ENCODE measurements around the gene DCAF16.

DCAF16 gene

GRCh38 chr4:17781300-17782287 is 29.0 kb downstream of the DCAF16 start, which contains the start of gene FAM184B:
Gene FAM184B, minus strand, starts transcription at chr4:17781621. Its CDS starts 322 bp downstream, at chr4:17781299.
- H3K27ac ChIP-seq (ENCODE audit: low read depth, low read length) = no peak within 1 kb of the TSS
- H3K9me3 ChIP-seq (ENCODE audit: low read length) = no peaks in the 10 kb centered on the region
- H3K4me3 ChIP-seq (ENCODE audit: low read depth in 1 of 2, low read length in 2 of 2) = peak within 1 kb of the TSS; percentile 50
- peaks cover 7% of the 10 kb centered on the region for H3K4me1 ChIP-seq (ENCODE audit: insufficient read depth, low read length)
- H3K27me3 ChIP-seq (ENCODE audit: control insufficient read depth in 1 of 2, insufficient read depth in 2 of 2, low read length in 2 of 2) = peaks cover 11 to 20% of the 10 kb centered on the region in 2 donors
- no peak within 1 kb of the TSS for H3K9ac ChIP-seq (ENCODE audit: low read length)
- no peaks in the 10 kb centered on the region for H3K36me3 ChIP-seq (ENCODE audit: insufficient read depth, low read length)

GRCh38 chr4:17780501-17781299 is 29.9 kb downstream of the DCAF16 start:
- Histone ChIP-seq H3K27me3 (ENCODE audit: control insufficient read depth in 1 of 2, insufficient read depth in 2 of 2, low read length in 2 of 2) (peaks cover 11 to 20% of the 10 kb centered on the region in 2 donors), H3K9ac (ENCODE audit: low read length) (no peak overlapping the region), H3K4me1 (ENCODE audit: insufficient read depth, low read length) (peaks cover 7% of the 10 kb centered on the region), H3K36me3 (ENCODE audit: insufficient read depth, low read length) (no peaks in the 10 kb centered on the region), H3K4me3 (ENCODE audit: low read depth in 1 of 2, low read length in 2 of 2) (peak overlapping the region; percentile 50), H3K9me3 (ENCODE audit: low read length) (no peaks in the 10 kb centered on the region), H3K27ac (ENCODE audit: low read depth, low read length) (no peak overlapping the region)

- no peak overlapping the region for H3K9ac ChIP-seq (ENCODE audit: low read length)
- peaks cover 7% of the 10 kb centered on the region for H3K4me1 ChIP-seq (ENCODE audit: insufficient read depth, low read length)
- no peak overlapping the region for H3K27ac ChIP-seq (ENCODE audit: low read depth, low read length)
- peaks cover 11 to 20% of the 10 kb centered on the region in 2 donors for H3K27me3 ChIP-seq (ENCODE audit: control insufficient read depth in 1 of 2, insufficient read depth in 2 of 2, low read length in 2 of 2)
- no peaks in the 10 kb centered on the region for H3K36me3 ChIP-seq (ENCODE audit: insufficient read depth, low read length)
- no peak overlapping the region for H3K4me3 ChIP-seq (ENCODE audit: low read depth in 1 of 2, low read length in 2 of 2)
- no peaks in the 10 kb centered on the region for H3K9me3 ChIP-seq (ENCODE audit: low read length)
Measured at GRCh38 chr4:17778431-17778830, 32.1 kb downstream of the DCAF16 start.

- H3K36me3 ChIP-seq (ENCODE audit: insufficient read depth, low read length) = no peaks in the 10 kb centered on the region
- H3K27ac ChIP-seq (ENCODE audit: low read depth, low read length) = no peak overlapping the region
- no peak overlapping the region for H3K9ac ChIP-seq (ENCODE audit: low read length)
- no peaks in the 10 kb centered on the region for H3K27me3 ChIP-seq (ENCODE audit: control insufficient read depth in 1 of 2, insufficient read depth in 2 of 2, low read length in 2 of 2)
- no peaks in the 10 kb centered on the region for H3K4me1 ChIP-seq (ENCODE audit: insufficient read depth, low read length)
- H3K4me3 ChIP-seq (ENCODE audit: low read depth in 1 of 2, low read length in 2 of 2) = no peak overlapping the region
- H3K9me3 ChIP-seq (ENCODE audit: low read length) = no peaks in the 10 kb centered on the region
Measured at GRCh38 chr4:17773135-17773698, 37.3 kb downstream of the DCAF16 start.

- Histone ChIP-seq H3K27me3 (ENCODE audit: control insufficient read depth in 1 of 2, insufficient read depth in 2 of 2, low read length in 2 of 2) (no peaks in the 10 kb centered on the region), H3K36me3 (ENCODE audit: insufficient read depth, low read length) (no peaks in the 10 kb centered on the region), H3K9me3 (ENCODE audit: low read length) (no peaks in the 10 kb centered on the region), H3K27ac (ENCODE audit: low read depth, low read length) (no peak overlapping the region), H3K4me1 (ENCODE audit: insufficient read depth, low read length) (no peaks in the 10 kb centered on the region), H3K4me3 (ENCODE audit: low read depth in 1 of 2, low read length in 2 of 2) (no peak overlapping the region), H3K9ac (ENCODE audit: low read length) (no peak overlapping the region)
Measured at GRCh38 chr4:17771284-17771908, 39.2 kb downstream of the DCAF16 start.

- H3K9me3 ChIP-seq (ENCODE audit: low read length) = no peaks in the 10 kb centered on the region
- no peak overlapping the region for H3K4me3 ChIP-seq (ENCODE audit: low read depth in 1 of 2, low read length in 2 of 2)
- no peak overlapping the region for H3K9ac ChIP-seq (ENCODE audit: low read length)
- no peaks in the 10 kb centered on the region for H3K36me3 ChIP-seq (ENCODE audit: insufficient read depth, low read length)
- H3K4me1 ChIP-seq (ENCODE audit: insufficient read depth, low read length) = no peaks in the 10 kb centered on the region
- H3K27ac ChIP-seq (ENCODE audit: low read depth, low read length) = no peak overlapping the region
- H3K27me3 ChIP-seq (ENCODE audit: control insufficient read depth in 1 of 2, insufficient read depth in 2 of 2, low read length in 2 of 2) = no peaks in the 10 kb centered on the region
Measured at GRCh38 chr4:17770845-17771244, 39.7 kb downstream of the DCAF16 start.

- Histone ChIP-seq H3K4me1 (ENCODE audit: insufficient read depth, low read length) (no peaks in the 10 kb centered on the region), H3K27me3 (ENCODE audit: control insufficient read depth in 1 of 2, insufficient read depth in 2 of 2, low read length in 2 of 2) (no peaks in the 10 kb centered on the region), H3K9ac (ENCODE audit: low read length) (no peak overlapping the region), H3K9me3 (ENCODE audit: low read length) (no peaks in the 10 kb centered on the region), H3K36me3 (ENCODE audit: insufficient read depth, low read length) (no peaks in the 10 kb centered on the region), H3K4me3 (ENCODE audit: low read depth in 1 of 2, low read length in 2 of 2) (no peak overlapping the region), H3K27ac (ENCODE audit: low read depth, low read length) (no peak overlapping the region)
Measured at GRCh38 chr4:17769406-17770174, 41.0 kb downstream of the DCAF16 start.

GRCh38 chr4:17766826-17767458 is 43.6 kb downstream of the DCAF16 start:
- no peak overlapping the region for H3K9ac ChIP-seq (ENCODE audit: low read length)
- no peaks in the 10 kb centered on the region for H3K9me3 ChIP-seq (ENCODE audit: low read length)
- H3K27ac ChIP-seq (ENCODE audit: low read depth, low read length) = no peak overlapping the region
- H3K27me3 ChIP-seq (ENCODE audit: control insufficient read depth in 1 of 2, insufficient read depth in 2 of 2, low read length in 2 of 2) = no peaks in the 10 kb centered on the region
- H3K4me1 ChIP-seq (ENCODE audit: insufficient read depth, low read length) = no peaks in the 10 kb centered on the region
- H3K4me3 ChIP-seq (ENCODE audit: low read depth in 1 of 2, low read length in 2 of 2) = no peak overlapping the region
- H3K36me3 ChIP-seq (ENCODE audit: insufficient read depth, low read length) = no peaks in the 10 kb centered on the region

GRCh38 chr4:17765514-17766286 is 44.9 kb downstream of the DCAF16 start:
- Histone ChIP-seq H3K36me3 (ENCODE audit: insufficient read depth, low read length) (no peaks in the 10 kb centered on the region), H3K4me1 (ENCODE audit: insufficient read depth, low read length) (no peaks in the 10 kb centered on the region)

GRCh38 chr4:17763931-17764330 is 46.6 kb downstream of the DCAF16 start:
- H3K4me1 ChIP-seq (ENCODE audit: insufficient read depth, low read length) = no peaks in the 10 kb centered on the region
- no peaks in the 10 kb centered on the region for H3K36me3 ChIP-seq (ENCODE audit: insufficient read depth, low read length)
- no peaks in the 10 kb centered on the region for H3K9me3 ChIP-seq (ENCODE audit: low read length)
- no peak overlapping the region for H3K27ac ChIP-seq (ENCODE audit: low read depth, low read length)
- no peaks in the 10 kb centered on the region for H3K27me3 ChIP-seq (ENCODE audit: control insufficient read depth in 1 of 2, insufficient read depth in 2 of 2, low read length in 2 of 2)
- no peak overlapping the region for H3K9ac ChIP-seq (ENCODE audit: low read length)
- no peak overlapping the region for H3K4me3 ChIP-seq (ENCODE audit: low read depth in 1 of 2, low read length in 2 of 2)

More at GRCh38 chr4:17765514-17766286, 44.9 kb downstream of the DCAF16 start:
- Histone ChIP-seq H3K4me3 (ENCODE audit: low read depth in 1 of 2, low read length in 2 of 2) (no peak overlapping the region), H3K9ac (ENCODE audit: low read length) (no peak overlapping the region), H3K27me3 (ENCODE audit: control insufficient read depth in 1 of 2, insufficient read depth in 2 of 2, low read length in 2 of 2) (no peaks in the 10 kb centered on the region), H3K27ac (ENCODE audit: low read depth, low read length) (no peak overlapping the region), H3K9me3 (ENCODE audit: low read length) (no peaks in the 10 kb centered on the region)
